HL-60 (cell line): Measurements from ENCODE around the gene F8A3.

ENCODE experiments used
- GABPA ChIP-seq: IDR thresholded peaks from 2 replicates; pipeline ENCODE4 v1.6.1; 2012; ENCODE audit warnings: low read depth
- POLR2AphosphoS5 ChIP-seq: IDR thresholded peaks from 2 replicates; pipeline ENCODE4 v1.6.1; 2012; ENCODE audit warnings: low read depth
- SPI1 ChIP-seq: IDR thresholded peaks from 2 replicates; pipeline ENCODE4 v1.6.1; 2012; ENCODE audit warnings: low read depth, mild to moderate bottlenecking, borderline replicate concordance
- TF ChIP-seq, protein P1 (sequence below): IDR thresholded peaks from one replicate; pipeline ENCODE4 v1.5.1; 2011; ENCODE audit warnings: low read length, control low read depth, inconsistent platforms; ENCODE audit not compliant: insufficient read depth

GRCh38 chrX:155435744-155436112 is 22.7 kb downstream of the F8A3 start:
- TF ChIP-seq, protein P1, sequence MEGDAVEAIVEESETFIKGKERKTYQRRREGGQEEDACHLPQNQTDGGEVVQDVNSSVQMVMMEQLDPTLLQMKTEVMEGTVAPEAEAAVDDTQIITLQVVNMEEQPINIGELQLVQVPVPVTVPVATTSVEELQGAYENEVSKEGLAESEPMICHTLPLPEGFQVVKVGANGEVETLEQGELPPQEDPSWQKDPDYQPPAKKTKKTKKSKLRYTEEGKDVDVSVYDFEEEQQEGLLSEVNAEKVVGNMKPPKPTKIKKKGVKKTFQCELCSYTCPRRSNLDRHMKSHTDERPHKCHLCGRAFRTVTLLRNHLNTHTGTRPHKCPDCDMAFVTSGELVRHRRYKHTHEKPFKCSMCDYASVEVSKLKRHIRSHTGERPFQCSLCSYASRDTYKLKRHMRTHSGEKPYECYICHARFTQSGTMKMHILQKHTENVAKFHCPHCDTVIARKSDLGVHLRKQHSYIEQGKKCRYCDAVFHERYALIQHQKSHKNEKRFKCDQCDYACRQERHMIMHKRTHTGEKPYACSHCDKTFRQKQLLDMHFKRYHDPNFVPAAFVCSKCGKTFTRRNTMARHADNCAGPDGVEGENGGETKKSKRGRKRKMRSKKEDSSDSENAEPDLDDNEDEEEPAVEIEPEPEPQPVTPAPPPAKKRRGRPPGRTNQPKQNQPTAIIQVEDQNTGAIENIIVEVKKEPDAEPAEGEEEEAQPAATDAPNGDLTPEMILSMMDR = no peak
- TF ChIP-seq POLR2AphosphoS5 (no peak), GABPA (no peak), SPI1 (no peak)
